ENCODE measurements around the gene CHRNA5. TPM values are rescaled to one million over a fixed set of nuclear protein-coding genes. Genes with fewer than 3 reads are reported as not detected.
"Not testable (repeated sequence)": the region's sequence is repeated elsewhere in the genome, so short reads cannot be mapped to it uniquely, and the experiment has no call there.

Gene CHRNA5
- total RNA-seq, 1 donor from 2014 or later, result 3.2 TPM

DNA sequence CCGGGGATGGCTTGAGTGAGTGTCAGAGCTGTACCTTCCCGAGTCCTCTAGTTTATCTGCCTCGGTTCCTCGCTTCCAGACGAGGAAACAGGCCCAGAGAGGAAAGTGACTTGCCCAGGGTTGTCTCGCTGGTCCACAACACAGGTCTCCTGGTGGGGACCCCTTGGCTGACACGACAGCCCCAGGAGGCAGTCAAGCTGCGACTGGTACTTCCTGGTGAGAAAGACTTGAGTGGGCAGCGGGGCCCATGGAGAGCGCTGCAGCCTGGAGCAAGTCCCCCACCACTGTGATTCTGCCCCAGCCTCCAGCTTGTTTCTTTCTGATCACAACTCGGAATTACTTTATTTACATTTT, 600 bp upstream of the CHRNA5 start:
- intact Hi-C loops (cut with micrococcal nuclease), result loop anchor here (1.0 to 2.0 kb wide), 2 partner anchors 24 to 58 kb away; partner anchors contain the start of genes HYKK and PSMA4

DNA sequence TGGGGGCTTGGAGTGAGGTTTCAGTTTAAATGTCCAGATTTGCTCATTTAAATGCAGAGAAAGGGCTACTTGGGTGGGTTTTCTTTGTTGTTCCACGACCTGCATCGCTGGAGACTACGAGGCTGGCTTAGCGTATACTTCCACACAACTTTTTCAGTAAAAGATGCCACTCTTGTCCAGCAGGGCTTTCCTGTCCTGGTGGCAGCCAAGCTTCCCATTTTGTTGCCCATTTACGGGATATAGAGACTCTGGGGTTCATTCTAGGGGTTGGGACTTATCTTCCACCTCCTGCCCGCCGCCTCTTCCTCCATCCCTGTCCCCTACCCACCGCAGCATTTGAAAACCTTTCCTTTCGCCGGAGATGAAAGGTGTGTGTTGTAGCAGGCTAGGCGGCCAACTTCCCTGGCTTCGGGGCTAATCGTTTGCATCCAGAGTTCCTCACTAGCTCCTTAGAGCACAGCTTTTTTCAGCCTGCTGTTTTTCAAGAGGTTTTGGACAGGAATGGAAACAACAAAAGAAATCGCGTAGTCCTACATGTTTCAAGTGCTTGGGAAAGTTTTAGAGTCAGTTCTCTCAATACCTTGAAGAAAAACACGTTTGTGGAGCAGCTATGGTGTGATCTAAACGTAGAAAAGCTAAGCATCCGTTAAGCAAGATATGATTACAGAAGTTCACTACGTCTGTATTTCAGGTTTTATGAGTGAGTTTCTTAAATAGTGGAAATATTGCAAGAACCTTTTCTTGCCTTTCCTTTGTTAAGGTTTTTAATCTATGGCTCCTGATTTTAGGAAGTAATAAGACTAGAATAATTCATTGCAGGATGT, 843 bp downstream of the CHRNA5 start:
- intact Hi-C loops (cut with micrococcal nuclease), result loop anchor here (1.0 to 2.0 kb wide), 2 partner anchors 26 to 59 kb away; partner anchors contain the start of genes HYKK and PSMA4

DNA sequence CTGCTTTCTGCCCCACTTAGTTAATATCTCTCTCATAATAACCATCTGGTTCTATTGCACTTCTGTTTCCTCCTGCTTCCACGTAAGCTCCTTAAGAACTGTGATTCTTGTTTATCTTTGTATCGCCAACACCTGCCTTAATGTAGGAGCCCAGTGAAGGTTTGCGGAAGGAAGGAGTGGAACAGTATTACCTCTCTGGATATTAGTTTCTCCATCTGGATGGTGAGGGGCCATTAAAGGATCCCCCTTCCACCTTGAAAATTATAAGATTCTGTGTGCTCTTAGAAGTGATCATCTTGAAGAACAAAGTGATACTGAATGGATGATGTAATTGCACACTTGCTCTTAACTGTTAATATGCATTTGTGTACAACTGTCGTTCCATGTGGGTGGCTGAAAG, 2.2 kb downstream of the CHRNA5 start:
- intact Hi-C loops (cut with micrococcal nuclease), result no loop called here

DNA sequence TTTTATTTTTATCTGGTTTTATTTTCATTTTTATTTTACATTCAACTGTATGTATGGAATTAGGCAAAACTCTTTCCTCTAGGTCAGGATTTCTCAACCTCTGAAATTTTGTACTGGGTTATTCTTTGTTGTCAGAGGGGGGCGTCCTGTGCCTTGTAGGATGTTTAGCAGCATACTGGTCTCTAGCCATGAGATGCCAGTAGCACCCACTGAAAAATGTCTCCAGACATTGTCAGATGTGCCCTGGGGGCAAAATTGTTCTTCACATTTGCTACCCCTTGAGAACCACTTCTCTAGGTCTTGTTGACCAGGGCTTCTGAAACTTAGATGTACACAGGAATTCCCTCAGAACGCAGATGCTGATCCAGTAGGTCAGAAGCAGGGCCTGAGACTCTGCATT, 5.4 kb downstream of the CHRNA5 start:
- intact Hi-C loops (cut with micrococcal nuclease), result no loop called here

DNA sequence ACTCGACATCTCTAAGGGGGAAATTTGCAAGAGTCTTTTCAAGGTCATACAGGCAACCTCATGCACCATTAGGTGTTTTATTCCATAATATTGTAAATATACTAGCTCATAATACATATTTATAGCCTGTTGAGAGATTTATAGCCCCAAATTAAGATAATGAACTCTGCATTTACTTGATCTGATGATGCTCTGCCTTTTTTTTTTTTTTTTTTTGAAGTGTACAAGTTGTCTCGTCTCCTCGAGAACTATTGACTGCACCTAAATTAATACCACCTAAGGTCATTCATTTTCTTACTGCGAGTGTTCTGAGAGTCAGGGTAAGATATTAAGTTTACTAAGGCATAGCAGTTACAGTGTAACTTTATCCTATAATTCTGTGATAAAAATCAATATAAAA, 6.1 kb downstream of the CHRNA5 start:
- intact Hi-C loops (cut with micrococcal nuclease), result no loop called here

DNA sequence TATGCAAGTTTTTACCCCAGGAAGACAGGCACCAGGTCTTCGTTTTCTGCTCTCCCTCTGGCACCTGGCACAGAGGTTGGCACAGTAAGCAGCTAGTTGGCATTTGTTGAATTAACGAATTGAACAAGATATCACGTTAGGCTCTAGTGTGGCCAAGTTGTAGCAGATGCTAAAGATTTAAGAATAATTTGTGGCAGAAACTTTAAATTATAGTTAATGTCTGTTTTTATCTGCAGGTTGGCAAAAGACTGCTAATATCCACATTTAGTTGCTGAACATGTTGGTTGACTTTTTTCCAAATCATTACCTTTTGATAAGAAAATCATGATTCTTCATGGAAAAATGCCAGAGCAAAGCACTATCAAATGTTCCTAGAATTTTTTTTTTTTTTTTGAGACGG, 8.1 kb downstream of the CHRNA5 start:
- intact Hi-C loops (cut with micrococcal nuclease), result no loop called here

DNA sequence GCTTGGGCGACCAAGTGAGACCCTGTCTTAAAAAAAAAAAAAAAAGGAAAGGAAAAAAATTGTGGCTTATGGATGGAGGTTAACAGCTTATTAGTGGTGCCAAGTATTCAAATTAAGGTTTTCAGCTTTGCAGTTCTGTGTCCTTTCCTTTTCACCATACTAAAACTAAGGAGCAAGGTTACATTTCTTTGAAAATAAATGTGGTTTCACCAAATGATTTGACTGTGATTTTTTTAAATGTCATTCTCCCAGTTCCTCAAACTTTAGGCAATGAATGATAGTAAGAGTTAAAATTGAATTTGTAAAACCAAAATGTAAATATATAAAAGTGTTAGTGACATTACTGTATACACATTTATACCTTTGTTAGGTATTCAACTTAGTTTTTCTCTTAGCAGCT, 9.6 kb downstream of the CHRNA5 start:
- intact Hi-C loops (cut with micrococcal nuclease), result no loop called here

DNA sequence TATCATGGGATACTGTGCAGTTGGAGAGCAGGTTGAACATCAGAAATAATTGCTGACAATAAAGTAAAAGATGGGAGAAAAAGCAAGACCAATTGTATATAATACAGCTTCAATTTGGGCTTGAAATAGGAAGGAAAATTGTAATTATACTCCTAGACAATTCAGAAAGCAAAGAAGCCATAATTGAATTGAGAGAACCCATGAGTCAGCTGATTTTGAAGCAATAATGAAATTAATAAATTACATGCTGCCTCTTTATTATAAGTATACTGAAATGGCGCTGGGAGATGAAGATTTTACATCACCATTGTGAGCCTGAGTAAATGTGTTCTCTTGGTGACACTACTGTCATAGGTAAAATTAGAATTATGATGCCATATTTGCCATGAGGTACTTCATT, 32.3 kb downstream of the CHRNA5 start:
- intact Hi-C loops (cut with micrococcal nuclease), result no loop called here

DNA sequence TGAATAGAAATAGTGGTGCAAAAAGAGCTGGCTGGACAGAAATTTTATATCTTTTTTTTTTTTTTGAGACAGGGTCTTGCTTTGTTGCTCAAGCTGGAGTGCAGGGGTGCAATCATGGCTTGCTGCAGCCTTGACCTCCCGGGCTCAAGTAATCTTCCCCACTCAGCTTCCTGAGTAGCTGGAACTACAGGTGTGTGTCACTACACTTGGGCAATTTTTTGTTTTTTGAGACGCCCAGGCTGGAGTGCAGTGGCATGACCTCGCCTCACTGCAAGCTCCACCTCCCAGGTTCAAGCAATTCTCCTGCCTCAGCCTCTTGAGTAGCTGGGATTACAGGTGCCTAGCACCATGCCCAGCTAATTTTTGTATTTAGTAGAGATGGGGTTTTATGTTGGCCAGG, 33.0 kb downstream of the CHRNA5 start:
- intact Hi-C loops (cut with micrococcal nuclease), result no loop called here

DNA sequence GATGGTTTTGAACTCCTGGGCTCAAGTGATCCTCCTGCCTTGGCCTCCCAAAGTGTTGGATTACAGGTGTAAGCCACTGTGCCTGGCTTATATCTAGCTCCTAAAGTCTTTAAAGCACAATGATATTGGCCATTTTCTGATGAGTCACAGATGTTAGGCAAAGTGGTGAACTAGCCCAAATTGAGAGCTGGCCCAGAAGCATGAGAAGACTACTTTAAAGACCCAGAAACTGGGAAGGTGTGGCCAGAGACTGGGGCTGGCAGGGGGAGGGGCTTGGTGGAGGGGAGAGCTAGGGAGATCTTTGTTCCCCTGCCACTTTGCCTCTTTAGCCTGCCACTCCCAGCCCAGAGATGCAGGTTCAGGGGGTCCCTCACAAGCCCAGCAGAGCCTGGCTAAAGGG, 33.9 kb downstream of the CHRNA5 start:
- intact Hi-C loops (cut with micrococcal nuclease), result no loop called here

DNA sequence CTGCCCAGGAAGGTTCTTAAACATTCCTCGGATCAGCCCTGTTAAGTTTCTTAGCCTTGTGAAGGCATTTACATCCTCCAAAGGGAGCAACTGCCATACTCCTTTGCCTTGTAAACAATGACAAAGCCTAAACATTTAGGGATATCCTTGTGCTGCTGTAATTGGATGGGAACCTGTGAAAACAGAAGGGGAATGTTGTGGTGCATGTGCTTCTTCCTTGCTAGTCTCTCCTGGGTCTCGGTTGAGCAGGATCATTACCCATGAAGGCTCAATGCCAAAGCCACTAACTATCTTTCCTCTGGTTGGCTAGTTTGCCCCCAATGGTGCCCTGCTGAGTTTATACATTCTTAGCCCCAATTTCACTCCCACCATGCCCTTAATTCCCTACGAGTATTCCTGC, 38.1 kb downstream of the CHRNA5 start:
- intact Hi-C loops (cut with micrococcal nuclease), result no loop called here

DNA sequence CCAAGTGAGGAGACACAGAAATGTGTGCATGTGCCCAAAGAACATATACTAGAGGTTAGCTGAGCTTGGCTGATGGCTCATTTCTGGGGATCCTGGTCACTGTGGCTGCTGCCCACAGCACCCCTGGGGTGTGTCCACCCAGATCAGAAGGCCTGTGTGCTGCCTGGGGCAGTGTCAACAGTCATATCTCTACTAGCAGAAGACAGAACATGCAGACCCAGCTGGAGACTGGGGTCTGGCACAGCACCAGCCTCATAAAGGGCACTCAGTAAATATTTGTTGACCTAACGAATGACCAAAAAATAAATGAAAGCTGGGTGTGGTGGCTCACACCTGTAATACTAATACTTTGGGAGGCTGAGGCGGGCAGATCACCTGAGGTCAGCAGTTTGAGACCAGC, 39.1 kb downstream of the CHRNA5 start:
- intact Hi-C loops (cut with micrococcal nuclease), result no loop called here

DNA sequence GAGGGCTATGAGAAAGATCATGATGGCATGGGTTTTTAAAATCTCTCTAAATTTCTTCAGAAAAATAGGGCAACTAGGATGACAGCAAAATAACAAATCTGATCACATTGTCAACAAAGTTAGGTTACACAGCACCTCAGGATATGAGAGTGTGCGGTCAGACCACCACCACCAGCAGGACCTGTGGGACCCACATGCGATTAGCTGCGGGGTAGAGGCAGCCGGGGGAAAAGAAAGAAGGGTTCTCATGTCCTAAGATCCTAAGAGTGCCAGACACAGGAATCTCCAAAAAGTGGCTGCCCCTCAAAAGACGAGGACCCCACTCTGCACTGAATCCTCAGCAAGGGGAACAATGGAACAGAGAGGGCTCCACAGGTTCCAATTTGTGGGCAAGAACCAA, 39.9 kb downstream of the CHRNA5 start:
- intact Hi-C loops (cut with micrococcal nuclease), result no loop called here

DNA sequence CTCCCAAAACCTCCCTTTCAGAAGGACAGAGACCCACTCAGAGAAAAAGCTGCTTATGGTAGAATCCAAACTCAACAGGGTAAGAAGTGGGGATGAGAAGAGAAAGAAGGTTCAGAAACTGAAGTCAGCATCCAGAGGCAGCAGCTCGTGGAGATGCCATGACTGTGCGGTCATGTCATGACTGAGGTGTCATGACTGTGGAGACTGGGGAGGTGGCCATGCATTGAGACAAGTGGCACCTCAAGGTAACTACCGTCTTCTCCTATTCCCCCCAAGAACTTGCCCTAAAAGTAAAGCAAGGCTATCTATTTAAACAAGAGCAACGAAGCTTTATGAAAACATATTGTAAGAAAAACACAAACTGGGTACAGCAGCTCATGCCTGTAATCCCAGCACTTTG, 40.4 kb downstream of the CHRNA5 start:
- intact Hi-C loops (cut with micrococcal nuclease), result no loop called here

DNA sequence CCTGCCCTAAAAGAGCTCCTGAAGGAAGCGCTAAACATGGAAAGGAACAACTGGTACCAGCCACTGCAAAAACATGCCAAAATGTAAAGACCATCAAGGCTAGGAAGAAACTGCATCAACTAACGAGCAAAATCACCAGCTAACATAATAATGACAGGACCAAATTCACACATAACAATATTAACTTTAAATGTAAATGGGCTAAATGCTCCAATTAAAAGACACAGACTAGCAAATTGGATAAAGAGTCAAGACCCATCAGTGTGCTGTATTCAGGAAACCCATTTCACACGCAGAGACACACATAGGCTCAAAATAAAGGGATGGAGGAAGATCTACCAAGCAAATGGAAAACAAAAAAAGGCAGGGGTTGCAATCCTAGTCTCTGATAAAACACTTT, 44.2 kb downstream of the CHRNA5 start:
- intact Hi-C loops (cut with micrococcal nuclease), result not testable (repeated sequence)

DNA sequence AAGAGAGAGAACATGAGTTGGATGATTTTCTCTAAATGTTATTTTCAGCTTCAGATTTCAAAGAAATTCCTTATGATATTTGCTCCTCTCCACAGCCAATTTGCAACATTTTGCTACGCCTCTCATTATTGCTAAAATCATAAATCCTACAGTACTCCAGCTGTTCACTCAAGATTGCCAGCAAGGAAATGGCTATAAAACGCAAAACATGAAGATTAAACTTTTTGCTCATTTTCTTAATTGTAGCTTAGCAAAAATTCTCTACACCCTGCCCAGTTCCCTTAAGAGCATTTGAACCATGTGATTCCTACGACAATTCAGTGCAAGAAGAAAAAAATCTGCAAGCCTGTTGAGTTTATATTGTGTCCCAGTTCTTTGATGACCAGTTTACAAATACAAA, 48.7 kb downstream of the CHRNA5 start:
- intact Hi-C loops (cut with micrococcal nuclease), result no loop called here

DNA sequence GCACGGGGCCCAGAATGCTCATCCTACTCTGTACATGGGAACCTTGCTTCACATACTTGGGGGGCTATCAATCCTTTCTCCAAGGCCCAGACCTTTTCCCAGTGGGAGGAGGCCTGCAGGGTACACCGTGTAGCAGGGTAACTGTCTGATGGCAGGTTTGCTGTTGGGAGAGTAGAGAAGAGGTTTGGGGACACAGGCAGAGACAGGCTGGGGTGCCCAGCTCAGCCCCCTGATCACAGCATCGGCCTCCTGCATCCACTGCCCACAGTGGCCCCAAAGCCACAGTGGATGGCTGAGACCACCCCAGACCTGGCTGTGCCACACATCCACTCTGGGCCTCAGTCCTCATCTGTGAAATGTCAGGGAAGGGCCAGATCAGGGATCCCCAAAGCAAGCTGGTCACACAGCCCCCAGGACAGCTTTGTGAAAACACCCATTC, 49.9 kb downstream of the CHRNA5 start:
- intact Hi-C loops (cut with micrococcal nuclease), result no loop called here

DNA sequence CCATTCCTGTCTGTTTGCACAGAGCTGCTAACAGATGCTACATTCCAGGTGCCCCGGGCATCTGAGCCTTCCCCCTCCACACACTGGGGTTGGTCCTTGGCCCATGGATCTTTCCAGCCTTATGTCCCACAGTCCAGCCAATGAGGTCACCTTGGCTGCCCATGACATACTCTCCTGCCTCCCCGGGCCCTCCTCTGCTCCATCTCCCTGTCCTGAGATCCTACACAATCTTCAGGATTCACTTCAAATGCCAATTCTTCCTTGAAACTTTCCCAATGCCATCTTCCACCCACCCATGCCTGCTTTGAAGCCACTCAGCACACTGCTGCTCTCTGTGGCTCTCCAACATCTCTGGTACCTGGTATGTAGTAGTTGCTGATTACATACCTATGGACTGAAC, 51.2 kb downstream of the CHRNA5 start:
- intact Hi-C loops (cut with micrococcal nuclease), result no loop called here

DNA sequence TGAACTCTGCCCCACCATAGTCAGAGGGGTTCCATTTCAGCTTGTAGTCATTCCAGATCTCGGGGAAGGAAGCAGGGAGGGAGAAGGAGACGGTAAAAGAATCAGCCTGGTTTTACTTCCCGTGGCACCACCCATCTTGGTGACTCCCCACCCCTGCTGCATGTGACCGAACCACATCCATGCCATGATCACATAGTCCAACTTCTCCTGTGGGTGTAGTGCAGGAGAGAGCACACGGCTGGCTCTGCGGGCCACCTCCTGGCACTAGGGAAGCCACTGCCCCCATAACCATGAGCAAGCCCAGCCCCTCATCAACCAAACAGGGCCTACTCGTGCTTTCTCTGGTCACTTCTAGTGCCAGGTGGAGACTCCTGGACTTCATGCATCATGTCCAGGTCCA, 51.8 kb downstream of the CHRNA5 start:
- intact Hi-C loops (cut with micrococcal nuclease), result no loop called here

DNA sequence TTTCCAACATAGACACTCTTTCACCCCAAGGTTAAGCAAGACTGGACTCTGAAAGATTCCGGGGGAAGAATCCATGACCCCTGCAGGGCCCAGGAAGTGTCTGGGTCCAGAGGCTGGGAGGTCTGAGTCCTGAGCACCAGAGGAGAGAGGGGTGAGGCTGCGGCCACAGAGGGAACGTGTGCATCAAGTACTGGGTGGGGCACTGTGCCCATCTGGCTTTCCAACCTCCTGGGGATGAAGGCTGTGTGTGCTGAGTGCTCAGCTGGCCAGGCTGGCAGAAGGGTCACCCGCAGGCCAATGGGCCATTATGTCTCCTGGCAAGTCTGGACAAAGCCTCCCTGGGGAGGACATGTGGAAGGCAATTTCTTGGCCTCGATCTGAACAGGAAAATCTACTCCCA, 52.2 kb downstream of the CHRNA5 start:
- intact Hi-C loops (cut with micrococcal nuclease), result no loop called here

DNA sequence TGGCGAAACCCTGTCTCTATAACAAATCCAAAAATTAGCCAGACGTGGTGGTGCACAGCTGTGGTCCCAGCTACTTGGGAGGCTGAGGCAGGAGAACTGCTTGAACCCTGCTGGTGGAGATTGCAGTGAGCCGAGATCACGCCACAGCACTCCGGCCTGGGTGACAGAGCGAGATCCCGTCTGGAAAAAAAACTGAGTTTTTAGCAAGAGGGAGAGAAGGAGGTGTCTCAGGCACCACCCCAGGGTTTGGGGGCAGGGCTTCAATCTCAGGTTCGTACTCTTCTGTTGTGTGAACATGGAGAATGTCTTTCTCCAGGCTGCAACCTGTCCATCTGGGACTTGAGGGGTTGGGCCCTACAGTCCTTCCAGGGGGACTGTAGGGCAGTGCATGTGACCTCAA, 52.7 kb downstream of the CHRNA5 start:
- intact Hi-C loops (cut with micrococcal nuclease), result loop anchor here (1.0 to 2.0 kb wide), 3 partner anchors 91 to 567 kb away; no protein-coding TSS in a partner anchor

DNA sequence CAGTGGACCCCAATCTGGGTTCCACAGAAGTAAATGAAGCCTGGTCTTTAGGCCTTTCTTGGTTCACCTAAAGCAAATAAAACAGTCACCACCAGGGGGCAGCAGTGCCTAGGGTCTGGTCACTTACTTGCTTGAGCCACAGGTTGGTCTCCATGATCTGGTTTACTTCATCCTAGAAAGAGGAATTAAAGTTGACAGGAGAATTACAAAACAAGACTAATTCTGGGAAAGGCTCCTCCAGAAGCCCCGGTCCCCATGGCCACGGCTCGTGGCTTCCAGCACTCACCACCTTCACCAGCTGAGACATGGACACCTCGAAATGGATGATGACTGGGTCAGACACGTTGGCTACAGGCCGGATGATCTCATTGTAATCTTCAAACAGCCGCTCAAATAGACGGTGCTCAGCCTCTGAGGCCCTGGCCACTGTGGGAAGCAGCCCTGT, 53.2 kb downstream of the CHRNA5 start:
- intact Hi-C loops (cut with micrococcal nuclease), result loop anchor here (1.0 to 2.0 kb wide), 3 partner anchors 91 to 566 kb away; no protein-coding TSS in a partner anchor
